SKM-1 (cell line): ENCODE results near the gene MYMK.
A peak's percentile ranks its signal among the peaks of the same experiment; 100 is the strongest.

Experiments
- DNase-seq: peaks from one replicate; lab custom pipeline; 2025; ENCODE audit not compliant: unreplicated experiment; lab: John Stamatoyannopoulos, UW

The MYMK gene

DNA sequence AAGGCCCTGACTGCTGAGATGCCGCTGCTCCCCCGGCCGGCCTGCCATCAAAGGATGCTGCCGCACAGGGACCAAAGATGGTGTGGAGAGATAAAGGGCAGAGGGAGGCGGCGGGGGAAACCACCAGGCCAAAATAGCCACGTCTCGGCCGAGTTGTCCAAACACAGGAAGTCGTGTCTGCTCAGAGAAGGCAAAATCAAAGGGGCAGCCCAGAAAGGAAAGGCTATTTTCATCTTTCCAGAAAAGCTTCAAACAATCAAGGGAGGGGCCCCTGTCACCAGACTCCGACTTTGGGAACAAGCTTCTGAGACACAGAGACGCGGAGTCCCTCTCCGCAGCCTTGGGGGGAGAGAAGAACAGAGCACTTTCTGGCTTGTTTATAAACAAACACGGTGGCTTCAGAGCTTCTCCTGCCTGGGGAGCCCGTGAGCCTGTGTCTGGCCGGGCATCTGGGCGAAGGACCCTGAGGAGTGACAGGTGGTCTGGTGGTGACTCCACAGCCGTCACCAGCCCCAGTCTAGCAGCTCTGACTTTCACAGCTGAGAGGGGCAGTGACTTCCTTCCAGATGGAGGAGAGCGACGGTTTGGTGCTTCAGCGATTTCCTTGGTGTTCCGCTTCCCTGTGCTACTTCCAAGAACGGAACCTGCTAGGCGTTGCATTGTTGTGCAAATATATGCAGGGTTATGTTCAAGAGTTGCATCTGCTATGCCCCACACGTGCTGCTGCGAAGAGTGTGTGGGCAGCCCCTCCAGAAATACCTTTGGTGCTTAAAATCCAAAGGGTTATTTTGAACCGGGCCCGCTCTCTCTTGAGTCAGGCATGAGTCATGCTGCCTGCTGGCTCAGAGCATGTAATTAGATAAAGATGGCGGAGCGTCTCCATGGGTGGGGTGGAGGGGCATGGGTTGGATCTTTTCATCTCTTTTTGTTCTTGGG lies 33.7 kb upstream of the MYMK start:
- no peak for DNase-seq

DNA sequence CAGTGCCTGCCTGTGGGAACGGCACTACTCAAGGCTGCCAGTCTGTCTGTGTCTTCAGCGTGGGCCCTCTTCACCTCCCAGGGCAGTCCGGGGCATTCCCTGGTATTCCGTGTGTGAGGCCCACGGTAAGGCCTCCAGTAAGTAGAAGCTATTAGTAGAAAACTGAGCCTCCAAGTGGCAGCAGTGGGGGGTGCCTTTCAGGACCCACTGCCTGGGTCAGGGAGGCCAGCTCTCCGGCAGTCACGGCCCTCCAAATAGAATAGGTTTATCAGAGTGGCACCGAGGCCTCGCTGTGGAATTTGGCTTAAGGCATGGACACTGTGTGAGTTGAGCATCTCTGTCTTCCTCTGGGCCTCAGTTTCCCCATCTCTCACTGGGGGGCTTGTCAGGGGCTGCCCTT lies 32.8 kb upstream of the MYMK start:
- DNase-seq = no peak

DNA sequence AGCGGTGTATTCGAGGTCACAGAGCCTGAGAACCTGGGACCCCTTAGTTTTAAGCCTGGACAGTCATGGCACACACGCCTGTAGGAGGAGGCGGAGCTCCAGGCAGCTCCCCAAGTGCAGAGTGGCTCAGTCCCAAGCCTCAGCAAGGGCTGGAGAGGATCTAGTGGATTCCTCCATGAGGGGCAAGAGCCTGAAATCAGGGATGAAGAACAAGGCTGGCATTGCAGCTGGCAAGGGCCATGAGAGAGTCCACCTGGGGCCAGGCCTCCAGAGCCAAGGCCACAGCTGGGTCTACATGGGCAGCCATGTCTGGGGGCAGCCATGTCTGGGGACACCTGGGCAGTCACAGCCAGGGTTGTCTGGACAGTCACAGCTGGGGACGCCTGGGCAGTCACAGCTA lies 31.6 kb upstream of the MYMK start:
- no peak for DNase-seq

DNA sequence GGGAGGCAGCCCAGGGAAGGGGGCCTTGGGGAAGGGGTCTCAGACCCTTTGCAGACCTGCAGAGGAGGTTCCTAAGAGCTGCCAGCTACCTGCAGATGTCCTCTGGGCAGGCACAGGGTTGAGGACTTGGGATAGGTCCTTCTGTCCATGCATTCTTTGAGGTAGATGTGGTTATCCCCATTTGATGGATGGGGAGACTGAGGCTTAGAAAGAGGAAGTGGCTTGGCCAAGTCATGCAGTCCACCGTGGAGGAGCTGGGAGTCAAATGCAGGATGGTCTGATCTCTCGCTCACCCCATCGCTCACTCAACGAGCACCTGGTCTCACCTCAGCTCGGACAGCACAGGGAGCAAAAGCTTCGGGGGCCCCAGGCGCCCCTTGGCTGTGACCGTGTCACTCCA lies 30.0 kb upstream of the MYMK start:
- no peak for DNase-seq

DNA sequence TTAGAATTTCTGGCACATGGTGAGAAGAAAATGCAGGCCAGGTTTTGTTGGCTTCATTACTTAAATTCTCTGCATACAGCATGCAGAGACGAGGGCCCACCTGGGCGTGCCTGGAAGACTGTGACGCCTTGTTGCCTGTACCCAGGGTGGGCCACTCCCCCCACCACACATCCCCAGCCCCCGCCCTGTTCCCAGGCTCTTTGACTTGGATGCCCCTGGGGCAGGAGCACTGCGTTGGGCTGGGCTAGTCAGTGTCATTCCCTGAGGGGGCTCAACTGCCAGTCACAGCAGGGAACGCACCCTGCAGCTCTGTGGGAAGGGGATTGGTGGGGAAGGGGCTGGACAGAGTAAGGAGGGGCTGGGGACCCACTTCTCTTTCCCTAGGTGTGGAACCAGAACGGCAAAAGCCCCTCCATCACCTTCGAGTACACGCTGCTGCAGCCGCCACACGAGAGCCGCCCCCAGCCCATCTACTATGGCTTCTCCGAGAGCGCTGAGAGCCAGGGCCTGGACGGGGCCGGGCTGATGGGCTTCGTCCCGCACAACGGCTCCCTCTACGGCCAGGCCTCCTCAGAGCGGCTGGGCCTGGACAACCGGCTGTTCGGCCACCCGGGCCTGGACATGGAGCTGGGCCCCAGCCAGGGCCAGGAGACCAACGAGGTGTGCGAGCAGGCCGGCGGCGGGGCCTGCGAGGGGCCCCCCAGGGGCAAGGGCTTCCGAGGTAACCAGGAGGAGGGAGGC lies 29.4 kb upstream of the MYMK start:
- no peak for DNase-seq

DNA sequence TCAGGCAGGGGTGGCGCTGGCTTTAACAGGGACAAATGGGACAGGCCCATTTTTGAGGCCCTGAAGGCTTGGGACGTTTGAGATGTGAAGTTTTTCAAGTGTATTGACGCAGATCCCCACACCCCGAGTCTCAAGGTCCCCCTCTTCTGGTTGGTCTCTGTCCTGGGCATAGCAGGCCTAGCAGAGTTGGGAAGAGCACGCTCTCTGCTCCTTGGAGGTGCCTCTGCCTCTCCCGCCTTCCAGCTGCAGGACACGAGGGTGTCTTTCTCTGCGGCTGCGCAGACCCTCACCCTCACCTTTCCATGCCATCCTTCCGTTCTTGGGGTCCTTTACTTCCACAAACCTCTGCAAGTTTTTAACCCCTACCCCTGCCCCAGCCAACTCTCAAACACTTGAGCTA lies 28.4 kb upstream of the MYMK start:
- DNase-seq = no peak

DNA sequence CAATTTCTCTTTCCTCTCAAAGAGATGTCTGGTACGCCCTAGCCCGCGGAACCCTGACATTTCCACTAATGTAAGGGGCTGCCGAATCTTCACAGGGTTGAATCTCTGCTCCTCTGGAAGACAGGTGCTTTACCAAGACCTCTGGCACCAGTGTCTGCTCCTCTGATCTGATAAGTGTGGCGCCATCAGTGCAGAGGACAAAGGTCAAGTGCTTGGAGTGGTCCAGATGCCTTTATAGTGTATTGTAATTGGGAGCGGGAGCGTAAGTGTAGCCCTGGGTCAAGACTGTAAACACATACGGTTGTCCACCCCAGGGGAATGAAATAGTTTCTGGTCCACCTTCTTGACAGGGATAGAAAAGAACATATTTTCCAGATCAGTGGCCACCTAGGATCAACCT lies 27.5 kb upstream of the MYMK start:
- no peak for DNase-seq

DNA sequence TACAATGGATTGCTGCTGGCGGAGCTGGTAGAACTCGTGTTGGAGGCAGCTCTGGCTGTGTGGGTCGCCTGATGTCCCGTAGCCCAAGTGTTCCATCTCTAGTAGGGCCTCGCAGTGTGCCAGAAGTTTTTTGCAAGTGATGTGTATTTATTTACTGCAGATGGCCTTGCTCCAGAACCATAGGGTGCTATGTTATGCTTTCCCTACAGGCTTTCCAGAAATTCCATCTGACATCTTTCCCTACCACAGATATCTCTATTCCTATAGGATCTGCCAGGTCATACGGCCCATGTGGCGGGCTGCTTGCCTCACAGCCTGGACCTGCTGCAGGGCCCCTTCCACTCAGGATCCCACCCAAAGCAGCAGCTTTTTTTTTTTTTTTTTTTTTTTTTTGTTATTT lies 26.7 kb upstream of the MYMK start:
- DNase-seq = no peak

DNA sequence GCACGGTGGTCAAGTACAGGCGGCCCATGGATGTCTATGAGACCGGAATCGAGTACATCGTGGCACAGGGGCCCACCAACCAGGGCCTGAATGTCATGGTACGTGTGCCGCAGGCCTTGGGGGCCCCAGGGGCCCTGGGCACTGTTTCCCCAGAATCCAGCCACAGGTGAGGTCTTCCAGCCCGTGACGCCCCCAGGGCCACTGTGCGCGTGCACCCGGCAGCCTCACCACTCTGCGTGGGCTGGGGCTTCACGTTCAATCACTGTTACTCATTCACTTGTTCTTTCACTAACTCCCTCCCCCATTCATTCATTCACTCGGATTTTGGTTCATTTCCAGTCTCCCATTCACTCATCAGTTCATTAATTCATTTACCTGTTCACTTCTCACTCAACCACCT lies 22.4 kb upstream of the MYMK start:
- no peak for DNase-seq

DNA sequence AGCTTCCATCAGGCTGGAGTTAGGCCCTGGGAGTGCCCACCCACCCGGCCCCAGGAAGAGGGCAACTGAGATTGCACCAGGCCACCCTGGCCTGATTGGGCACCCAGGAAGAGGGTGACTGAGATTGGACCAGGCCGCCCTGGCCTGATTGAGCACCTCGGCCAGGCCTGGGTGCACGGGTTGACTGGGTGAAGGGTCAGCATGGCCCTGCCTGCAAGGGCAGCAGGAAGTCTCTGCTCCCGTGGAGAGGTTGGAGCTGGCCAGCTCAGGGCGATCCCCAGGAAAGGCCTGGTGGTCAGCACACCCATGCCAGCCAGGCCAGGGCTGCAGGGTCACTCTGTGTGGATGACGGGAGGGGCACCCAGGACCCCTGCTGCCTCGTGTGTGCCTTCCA lies 21.5 kb upstream of the MYMK start:
- no peak for DNase-seq

DNA sequence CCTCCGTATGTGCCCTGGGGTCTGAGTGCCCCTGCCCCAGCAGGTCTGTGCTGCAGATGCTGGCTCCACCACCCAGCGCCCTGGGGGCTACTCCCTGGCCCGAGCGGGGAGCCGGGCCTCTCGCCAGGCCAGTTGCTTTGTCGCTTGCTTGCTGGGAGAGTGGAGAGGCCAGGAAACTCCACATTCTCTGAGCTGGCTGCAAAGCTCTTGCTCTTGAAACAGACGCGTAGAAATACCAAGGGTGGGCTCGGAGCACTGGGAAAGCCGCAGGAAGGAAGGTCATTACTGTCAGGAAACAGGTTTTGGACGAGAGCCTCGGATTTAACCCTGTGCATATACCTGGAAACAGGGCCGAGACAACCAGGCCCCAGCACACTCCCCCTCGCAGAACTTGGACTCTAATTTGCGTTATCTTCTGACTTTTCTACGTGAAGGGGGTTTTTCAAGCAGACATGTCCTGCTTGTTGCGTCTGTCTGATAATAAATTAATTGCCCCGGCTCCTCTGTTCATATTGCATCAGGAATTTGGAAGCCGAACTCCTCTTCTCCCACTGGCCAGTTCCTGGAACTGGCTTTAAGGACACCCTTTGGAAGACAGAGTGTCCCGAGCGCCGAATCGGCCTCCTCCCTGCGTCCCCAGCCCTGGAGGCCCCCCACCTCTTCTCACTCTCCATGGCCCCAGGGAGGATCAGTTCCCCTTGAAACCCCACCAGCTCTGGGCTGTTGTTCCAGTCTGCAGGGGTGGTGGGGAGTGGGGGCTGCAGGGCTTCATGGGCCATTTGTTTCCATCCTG lies 20.9 kb upstream of the MYMK start:
- no peak for DNase-seq

DNA sequence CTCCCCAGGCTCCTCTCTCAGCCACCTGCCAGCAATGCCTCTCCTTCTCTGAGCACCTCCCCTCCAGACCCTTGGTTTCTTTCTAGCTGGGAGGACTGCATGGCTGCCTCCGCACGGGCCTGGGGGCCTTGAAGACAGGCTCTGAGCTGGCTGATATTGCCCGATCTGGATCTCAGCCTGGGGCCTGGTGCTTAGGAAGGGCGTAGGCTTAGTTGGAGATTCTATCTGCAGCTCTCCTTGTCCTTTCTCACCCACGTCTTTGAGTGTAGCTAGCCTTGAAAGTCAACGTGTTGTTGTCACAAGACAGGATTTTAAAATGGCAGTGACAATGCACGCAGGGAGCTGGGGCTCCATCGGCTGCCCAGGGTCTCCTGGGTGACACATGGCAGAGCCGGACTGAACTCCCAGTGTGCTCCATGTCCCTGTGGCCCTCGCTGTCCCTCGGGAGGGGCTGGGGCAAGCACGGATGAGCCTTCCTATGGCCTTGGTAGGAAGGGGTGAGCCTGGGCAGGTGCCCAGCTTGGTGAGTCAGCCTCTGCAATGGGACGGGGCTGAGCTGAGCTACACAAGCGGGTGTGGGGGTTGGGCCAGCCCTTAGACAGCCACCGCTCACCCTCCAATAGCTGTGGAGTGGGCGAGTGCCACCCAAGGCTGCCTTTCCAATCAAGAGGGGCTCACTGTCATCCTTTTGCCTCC lies 19.2 kb upstream of the MYMK start:
- DNase-seq = no peak

DNA sequence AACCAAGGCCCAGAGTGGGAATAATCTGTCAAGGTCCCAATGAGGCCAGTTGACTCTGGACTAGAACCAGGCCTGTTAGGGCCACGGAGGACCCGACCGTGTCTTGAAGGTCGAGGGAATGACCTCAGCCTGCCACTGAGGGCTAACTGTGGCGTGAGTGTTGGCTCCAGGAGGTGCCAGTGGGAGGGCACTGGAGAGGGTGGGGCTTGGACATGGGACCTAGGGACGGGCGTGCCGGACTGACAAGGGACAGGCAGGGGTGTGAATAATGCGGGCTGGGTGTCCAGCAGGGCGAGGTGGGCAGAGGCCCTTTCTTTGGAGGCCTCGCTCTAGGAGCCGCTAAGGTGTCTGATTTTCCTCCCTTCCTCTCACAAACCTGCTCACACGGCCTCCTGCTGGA lies 17.2 kb upstream of the MYMK start:
- no peak for DNase-seq

DNA sequence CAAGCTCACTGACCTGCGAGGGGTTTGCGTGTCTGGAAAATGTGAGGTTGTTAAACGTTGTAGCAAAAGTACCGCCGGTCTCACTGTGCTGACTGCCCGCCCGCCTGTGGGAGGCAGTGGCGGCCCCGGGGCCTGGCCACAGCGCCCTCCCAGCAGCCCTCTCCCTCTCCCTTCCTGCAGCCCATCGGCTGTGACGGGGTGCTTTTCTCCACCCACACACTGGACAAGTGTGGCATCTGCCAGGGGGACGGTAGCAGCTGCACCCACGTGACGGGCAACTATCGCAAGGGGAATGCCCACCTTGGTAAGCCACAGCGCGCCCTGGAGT lies 15.9 kb upstream of the MYMK start:
- DNase-seq = no peak

DNA sequence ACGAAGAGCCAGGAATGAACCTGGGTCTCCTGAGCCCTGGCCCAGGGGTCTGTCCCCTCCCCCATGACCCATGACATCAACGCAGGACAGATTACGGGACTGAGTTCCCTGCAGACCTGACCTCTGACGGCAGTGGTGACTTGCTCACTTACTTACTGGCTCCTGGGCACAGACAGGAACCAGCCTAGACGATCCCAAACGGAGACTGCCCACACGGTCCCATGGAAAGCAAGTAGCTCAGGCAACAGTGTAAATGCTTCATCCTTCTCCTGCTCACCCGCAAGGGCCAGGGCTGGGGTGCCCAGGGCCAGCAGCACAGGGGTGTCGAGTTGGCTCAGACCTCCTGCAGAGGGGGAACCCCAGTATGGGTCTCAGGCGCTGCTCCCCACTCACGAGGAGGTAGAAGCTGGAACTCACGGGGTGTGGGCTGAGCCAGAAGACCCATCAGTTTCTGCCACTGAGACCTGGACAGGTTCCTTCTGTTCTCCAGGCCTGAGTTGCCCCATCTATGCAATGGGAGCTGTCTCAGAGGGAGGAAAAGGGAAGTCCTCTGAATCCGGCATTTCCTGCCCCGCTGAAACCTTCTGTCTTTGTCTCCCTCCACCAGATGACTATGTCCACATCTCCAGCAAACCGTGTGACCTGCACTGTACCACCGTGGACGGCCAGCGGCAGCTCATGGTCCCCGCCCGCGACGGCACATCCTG lies 15.4 kb upstream of the MYMK start:
- DNase-seq = peak; percentile 76

DNA sequence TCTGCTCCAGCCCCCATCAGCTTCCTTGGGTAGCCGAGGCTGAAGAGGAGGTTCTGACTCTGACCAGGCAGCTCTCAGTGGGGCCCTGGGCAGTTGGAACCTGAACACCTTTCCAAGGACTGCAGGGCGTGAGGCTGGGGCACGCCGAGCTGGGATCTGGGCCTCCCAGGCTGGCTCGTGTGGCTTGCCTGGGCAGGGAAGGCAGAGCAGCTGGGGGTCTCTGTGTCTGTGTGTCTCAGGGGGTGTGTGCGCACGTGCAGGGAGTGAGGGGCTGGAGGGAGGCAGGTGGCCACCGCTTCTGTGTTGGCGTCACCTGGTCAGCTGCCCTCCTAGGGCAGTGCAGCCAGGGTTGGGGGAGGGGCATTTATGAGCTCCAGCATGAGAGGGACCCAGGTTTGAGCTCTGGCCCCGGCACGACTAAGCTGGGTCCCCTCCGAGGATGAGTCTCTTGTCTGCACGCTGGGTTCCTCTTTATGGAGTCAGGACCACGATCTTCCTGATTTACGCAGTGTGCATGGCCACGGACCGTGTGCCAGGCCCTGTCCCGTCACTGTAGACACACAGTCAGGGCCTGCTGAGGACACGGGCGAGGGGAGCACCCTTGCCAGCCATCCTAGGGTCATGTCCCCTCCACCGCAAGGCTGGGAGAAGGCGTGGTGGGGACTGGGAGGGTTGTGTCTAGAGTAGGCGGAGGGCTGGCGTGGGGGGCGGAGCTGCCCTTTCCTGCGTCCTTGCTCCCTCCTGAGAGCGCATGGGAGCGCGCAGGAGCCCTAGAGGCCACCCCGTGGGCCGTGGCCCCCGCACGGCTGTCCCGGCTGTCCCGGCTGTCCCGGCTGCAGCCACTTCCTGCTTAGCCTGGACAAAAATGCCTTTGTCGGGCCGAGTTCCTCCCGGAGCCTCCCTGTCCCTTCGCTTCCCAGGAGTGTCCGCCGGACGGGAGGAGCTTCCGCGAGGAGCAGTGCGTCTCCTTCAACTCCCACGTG lies 14.4 kb upstream of the MYMK start:
- DNase-seq = no peak

DNA sequence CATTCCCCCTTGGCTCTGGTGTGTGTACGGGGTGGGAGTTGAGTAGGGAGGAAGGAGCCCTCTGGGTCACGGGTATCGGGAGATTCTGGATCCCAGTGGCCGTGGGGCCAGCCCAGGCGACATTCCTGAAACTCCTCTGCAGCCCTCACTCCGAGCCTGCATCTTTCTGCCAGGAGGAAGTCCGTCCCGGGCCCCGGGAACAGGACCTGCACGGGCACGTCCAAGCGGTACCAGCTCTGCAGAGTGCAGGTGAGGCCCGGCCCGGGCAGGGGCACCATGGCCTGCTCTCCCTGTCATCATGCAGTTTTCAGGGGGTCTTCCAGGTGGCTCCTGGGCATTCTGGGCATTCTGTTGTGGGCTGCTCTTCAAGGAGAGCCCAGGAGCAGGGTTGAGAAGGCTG lies 13.4 kb upstream of the MYMK start:
- DNase-seq = no peak

DNA sequence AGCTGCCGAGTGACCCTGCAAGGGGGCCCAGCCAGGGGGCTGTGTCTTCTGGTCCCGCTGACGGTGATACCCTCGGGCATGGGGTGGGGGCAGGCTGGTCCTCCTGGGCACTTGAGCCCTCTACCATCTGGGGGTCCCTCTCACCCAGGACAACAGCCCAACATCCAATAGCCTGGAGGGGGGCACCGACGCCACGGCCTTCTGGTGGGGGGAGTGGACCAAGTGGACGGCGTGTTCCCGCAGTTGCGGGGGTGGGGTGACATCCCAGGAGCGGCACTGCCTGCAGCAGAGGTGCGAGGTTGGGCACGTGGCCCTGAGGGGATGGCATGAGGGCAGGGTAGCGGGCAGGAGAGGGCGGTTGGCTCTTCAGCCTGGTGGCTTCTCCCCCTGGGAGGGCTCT lies 12.5 kb upstream of the MYMK start:
- DNase-seq = no peak

DNA sequence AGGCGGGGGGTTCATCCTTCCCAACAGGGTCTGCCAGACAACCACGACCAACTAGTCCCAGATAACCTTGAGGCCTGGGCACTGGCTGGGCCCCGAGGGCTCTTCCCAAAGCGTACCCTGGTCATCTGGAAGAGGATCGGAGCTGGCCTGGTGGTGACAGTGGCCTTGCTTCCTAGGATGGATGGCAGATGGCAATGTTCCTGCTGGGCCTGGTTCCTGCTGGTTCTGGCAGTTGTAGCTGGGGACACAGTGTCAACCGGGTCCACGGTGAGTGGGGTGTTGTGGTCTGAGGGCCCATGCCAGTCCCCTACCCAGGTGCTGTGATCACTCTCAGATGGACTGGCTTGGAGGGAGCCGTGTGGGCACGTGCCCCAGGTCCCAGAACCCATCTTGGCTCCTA lies 11.8 kb upstream of the MYMK start:
- no peak for DNase-seq
